Esophagus (tissue), 2 donors: ENCODE data around the gene HNRNPA1. TPM values are rescaled to one million over a fixed set of nuclear protein-coding genes. Genes with fewer than 3 reads are reported as not detected.

Source experiments
- H3K27ac ChIP-seq, 2 donors: one replicate each; pipeline ENCODE4 v1.5.1; 2013; ENCODE audit warnings: low read depth in 2 of 2, mild to moderate bottlenecking in 2 of 2, inconsistent platforms in 1 of 2, low read length in 1 of 2, moderate library complexity in 1 of 2
- H3K27me3 ChIP-seq, 2 donors: one replicate each; pipeline ENCODE4 v1.6.1; 2013; ENCODE audit warnings: low read length in 2 of 2, control low read depth in 1 of 2, mild to moderate bottlenecking in 1 of 2; ENCODE audit not compliant: insufficient read depth in 2 of 2, control insufficient read depth in 1 of 2
- H3K36me3 ChIP-seq, 2 donors: one replicate each; pipeline ENCODE4 v1.6.1; 2013; ENCODE audit warnings: low read length in 1 of 2; ENCODE audit not compliant: control insufficient read depth in 2 of 2, insufficient read depth in 2 of 2
- H3K4me1 ChIP-seq, 2 donors: one replicate each; pipeline ENCODE4 v1.6.1; 2013; ENCODE audit warnings: low read length in 1 of 2; ENCODE audit not compliant: control insufficient read depth in 2 of 2, insufficient read depth in 2 of 2
- H3K4me3 ChIP-seq, 2 donors: one replicate each; pipeline ENCODE4 v1.5.1; 2013; ENCODE audit warnings: low read length in 2 of 2, mild to moderate bottlenecking in 2 of 2, low read depth in 1 of 2, moderate library complexity in 1 of 2
- H3K9me3 ChIP-seq, 2 donors: one replicate each; pipeline ENCODE4 v1.6.1; 2013; ENCODE audit warnings: mild to moderate bottlenecking in 2 of 2, low read depth in 1 of 2, low read length in 1 of 2, moderate library complexity in 1 of 2; ENCODE audit not compliant: control insufficient read depth in 2 of 2, insufficient read depth in 1 of 2
- WGBS, 2 donors: extraction: QIAGEN DNeasy Blood & Tissue Kit; methylation state at CpG; one replicate each; pipeline ENCODE4 v1.1.7; 2013; 5-methylcytosine and 5-hydroxymethylcytosine counted together
- polyA plus RNA-seq, 2 donors: library from polyadenylated mRNA; stranded (reverse); fragments of 200-250 nt; gene quantifications; one replicate each; pipeline ENCODE4 v1.2.3, GENCODE V29; 2013
- donor health status: healthy with polysubstance abuse.
- donor health status: Bipolar disorder and iron deficiency.

Gene HNRNPA1
- polyA plus RNA-seq, 2 donors = 756 to 880 TPM

DNA sequence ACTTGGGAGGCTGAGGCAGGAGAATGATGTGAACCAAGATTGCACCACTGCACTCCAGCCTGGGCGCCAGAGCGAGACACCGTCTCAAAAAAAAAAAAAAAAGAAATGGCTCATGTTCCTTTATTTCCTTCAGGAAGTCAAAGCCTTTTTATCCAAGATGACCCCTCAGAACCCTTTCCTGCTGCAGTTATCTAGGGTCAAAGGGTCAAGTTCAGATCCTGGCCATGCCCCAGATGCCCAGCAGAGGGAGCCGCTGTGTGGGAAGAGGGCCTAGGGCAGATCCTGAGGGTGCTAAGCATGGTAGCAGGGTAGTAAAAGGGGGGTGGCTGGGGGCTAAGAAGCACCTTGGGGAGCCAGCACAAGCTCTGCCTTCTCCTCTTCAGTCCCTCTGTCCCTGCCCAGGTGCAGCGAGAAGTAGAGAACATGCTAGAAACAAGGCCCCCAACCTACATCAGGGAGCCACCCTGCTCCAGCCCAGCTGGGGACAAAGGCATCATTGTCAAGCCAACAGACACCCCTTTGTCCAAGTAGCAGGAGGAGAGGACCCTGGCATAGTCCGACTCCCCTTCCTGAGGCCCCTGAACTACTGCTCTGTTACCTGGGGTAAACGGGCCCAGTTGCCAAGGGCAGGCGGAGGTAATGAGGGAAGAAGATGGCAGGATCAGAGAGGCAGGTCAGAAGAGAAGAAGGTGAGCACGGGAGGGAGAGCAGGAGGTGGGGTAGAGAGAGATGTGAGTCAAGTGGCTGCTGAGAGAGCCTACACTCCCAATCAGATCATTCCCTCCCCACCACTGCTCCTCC is 13.8 kb downstream of the HNRNPA1 start:
- no peaks in the 10 kb centered on the region for H3K27me3 ChIP-seq
- no peaks in the 10 kb centered on the region for H3K36me3 ChIP-seq
- no peak overlapping the region for H3K27ac ChIP-seq
- H3K4me3 ChIP-seq = no peak overlapping the region
- no peaks in the 10 kb centered on the region for H3K4me1 ChIP-seq
- H3K9me3 ChIP-seq = no peaks in the 10 kb centered on the region
- 58 to 70% methylated on average over 9 of the region's 9 CpGs for WGBS, 2 donors

DNA sequence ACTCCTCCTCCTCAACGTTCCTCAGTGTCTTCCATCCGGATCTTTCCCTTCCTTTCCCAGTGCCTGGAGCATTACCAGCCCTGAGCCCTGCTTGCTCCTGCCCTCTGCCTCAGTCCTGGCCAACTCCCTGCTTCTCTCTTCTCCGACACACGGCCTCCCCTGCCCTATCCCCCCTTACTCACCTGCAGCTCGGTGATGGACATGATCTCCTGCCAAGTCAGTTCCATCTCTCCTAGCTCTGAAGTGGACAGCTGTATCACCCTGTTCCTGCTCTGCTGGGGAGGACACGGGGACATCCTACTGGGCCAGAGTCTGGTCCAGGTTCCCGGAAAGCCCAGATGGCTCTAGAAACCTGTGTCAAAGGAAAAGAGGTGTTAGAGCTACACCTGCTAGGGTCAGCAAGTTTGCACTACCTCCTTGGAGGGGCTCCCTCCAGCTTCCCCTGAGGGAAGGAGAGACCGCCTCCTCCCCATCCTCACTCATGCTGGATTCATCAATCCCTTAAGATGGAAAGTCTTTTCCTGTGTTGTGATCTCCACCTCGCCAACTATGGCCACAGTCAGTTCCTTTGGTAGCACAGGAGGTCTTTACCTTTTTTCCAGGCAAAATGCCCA is 14.5 kb downstream of the HNRNPA1 start:
- Histone ChIP-seq H3K4me3 (no peak overlapping the region), H3K36me3 (no peaks in the 10 kb centered on the region), H3K4me1 (no peaks in the 10 kb centered on the region), H3K9me3 (no peaks in the 10 kb centered on the region), H3K27ac (no peak overlapping the region), H3K27me3 (no peaks in the 10 kb centered on the region)
- WGBS, 2 donors = 77 to 93% methylated on average over 7 to 9 of the region's 9 CpGs

DNA sequence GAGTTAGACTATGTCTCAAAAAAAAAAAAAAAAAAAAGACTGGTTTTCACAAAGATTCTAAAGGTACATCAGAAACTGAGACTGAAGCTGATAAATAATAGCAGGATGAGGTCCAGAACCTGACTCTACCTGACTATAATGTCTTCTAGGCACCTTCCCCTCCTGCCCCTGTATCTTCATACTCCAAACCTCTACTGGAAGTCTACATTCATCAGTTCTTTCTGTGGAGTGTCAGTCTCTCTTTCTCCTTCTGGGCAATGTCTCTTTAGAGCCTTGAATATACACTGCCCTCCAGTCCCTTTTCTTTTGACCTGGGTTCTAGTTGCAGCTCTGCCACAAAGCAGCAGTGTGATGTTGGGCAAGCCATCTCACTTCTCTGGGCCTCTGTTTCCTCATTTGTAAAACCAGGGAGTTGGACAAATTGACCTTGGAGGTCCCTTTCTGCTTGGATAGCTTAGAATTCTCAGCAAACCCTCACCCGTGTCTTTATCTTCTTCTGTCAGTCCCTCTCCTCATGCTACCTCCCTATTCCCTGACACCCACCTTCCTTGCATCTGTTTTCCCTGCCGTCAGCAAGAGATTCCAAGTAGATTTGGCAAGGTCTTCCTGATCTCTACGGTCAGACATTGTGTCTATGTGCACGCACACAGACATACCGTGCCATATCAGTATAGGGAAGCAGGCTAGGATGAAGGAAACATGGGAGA is 16.0 kb downstream of the HNRNPA1 start:
- Histone ChIP-seq H3K4me1 (peaks cover 0 to 3% of the 10 kb centered on the region in 2 donors), H3K9me3 (no peaks in the 10 kb centered on the region), H3K27me3 (no peaks in the 10 kb centered on the region), H3K27ac (no peak overlapping the region), H3K4me3 (no peak overlapping the region), H3K36me3 (no peaks in the 10 kb centered on the region)
- 83 to 87% methylated on average over 5 of the region's 5 CpGs for WGBS, 2 donors

DNA sequence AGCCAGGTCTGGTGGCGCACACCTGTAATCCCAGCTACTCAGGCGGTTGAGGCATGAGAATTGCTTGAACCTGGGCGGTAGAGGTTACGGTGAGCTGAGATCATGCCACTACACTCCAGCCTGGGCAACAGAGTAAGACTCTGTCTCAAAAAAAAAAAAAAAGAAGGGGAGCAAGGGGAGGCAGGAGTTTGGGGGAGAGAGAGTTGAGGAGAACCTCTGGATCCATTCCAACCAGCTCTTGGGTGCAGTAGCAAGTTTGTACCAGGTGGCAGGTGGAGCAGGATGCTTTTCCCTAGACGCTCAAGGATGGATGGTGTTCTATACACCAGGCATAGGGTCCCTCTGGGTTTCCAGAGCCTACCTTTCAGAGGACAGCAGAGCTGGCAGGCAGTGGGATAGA is 18.4 kb downstream of the HNRNPA1 start:
- peaks cover 0 to 3% of the 10 kb centered on the region in 2 donors for H3K4me1 ChIP-seq
- 85 to 90% methylated on average over 5 of the region's 5 CpGs for WGBS, 2 donors
- H3K36me3 ChIP-seq = no peaks in the 10 kb centered on the region
- no peak overlapping the region for H3K27ac ChIP-seq
- H3K27me3 ChIP-seq = no peaks in the 10 kb centered on the region
- no peak overlapping the region for H3K4me3 ChIP-seq
- H3K9me3 ChIP-seq = no peaks in the 10 kb centered on the region

DNA sequence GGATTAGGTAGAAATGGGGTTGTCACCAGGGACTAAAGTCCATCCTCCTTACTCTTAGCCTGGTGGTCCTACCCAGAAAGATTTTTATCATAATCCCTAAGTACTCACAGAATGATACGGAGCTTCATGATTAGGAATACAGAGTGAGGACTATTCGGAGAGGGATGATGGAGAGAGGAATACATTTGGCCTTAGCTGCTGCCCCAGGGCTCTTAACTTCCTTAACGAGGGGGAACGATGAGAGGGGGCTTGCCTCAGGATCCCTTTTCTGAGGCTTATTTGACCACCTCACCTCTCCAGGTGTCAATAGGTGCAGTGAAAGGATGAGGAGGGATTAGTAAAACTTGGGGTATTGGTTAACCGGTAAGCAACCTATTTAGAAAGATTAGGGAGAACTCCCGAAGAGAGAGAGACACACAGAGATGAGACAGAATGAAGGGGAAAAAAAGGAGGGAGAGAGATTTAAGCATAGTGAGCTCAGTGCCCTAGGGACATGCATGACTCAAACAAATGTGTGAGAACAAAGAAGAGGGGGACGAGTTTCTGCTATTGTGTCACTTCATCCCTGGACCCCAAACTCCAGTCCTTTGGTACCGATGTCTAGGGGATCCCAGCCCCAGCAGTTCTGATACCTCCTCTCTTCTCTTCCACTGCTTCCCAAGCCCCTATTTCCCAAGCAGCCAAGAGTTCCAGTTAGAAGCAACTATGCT is 19.1 kb downstream of the HNRNPA1 start:
- H3K4me3 ChIP-seq = no peak overlapping the region
- H3K4me1 ChIP-seq = peaks cover 5 to 7% of the 10 kb centered on the region in 2 donors
- no peaks in the 10 kb centered on the region for H3K27me3 ChIP-seq
- H3K27ac ChIP-seq = no peak overlapping the region
- no peaks in the 10 kb centered on the region for H3K9me3 ChIP-seq
- no peaks in the 10 kb centered on the region for H3K36me3 ChIP-seq
- WGBS, 2 donors = 51 to 57% methylated on average over 8 of the region's 8 CpGs

DNA sequence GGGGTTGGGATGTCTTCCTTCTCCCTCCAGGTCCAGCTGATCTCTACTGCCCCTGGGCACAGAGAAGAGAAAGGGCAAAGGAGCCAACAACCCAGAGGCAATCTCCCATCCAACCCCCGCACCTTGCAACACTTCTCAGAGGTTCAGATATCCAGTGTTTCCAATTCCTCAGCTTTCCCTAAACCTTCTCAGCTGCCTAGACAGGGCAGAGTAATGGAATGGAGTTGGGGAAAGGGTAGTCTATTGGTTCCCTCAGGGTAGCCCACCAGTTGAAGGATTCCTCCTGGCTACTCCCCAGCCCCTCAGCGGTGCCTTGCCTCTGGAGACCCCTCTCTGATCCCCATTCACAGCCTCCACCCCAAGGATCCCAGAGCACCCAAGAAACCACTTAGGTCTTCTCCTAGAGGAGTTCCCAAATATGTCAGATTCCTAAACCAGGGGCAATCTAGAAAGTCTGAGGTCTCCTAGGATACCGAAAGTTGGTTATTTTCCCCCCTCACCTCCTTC is 19.8 kb downstream of the HNRNPA1 start:
- H3K27me3 ChIP-seq = no peaks in the 10 kb centered on the region
- WGBS, 2 donors = 43 to 49% methylated on average over 3 of the region's 3 CpGs
- H3K36me3 ChIP-seq = no peaks in the 10 kb centered on the region
- H3K27ac ChIP-seq = no peak overlapping the region
- H3K4me1 ChIP-seq = peaks cover 5 to 7% of the 10 kb centered on the region in 2 donors
- no peak overlapping the region for H3K4me3 ChIP-seq
- H3K9me3 ChIP-seq = no peaks in the 10 kb centered on the region

DNA sequence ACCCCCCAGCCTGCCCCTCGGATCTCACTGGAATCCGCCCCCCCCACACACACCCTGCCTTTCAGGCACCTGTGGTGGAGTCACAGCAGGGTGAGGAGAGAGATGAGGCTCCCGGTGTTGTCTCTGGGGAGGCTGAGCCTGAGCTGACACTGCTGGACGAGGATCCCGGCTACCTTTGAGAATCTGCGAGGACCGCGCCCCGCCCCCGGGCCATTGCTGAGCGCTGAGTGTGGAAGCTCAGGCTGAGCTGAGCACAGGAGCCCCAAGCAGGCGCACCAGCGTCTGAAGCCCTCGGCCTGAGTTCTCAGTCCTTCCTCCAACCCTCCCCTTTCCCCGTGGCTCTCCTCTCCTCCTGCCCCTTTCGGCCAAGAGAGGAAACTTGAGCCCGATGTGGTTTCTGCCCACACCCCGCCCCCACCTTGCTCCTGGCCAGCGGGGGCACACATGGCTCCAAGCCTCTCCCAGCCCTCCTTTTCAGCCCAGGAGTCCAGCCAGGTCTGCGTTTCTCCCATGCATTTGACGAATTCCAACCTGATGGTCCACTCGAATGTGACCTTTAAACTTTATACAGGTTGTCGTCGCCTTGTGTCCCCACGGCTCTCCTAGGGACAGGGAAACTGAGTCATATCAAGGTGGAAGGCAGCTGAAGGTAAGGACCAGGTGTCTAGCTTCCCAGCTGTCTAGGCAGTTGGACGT is 20.4 kb downstream of the HNRNPA1 start, which contains the start of gene NFE2:
TSS of gene NFE2 (minus strand) at position 284 of the 696 bp plus-strand sequence. CDS start 5,767 bp downstream, outside the sequence.
- Histone ChIP-seq H3K27ac (peak within 1 kb of the TSS in 1 of 2 donors; percentile 3), H3K4me3 (no peak within 1 kb of the TSS), H3K27me3 (no peaks in the 10 kb centered on the region), H3K4me1 (peaks cover 5 to 7% of the 10 kb centered on the region in 2 donors), H3K36me3 (no peaks in the 10 kb centered on the region), H3K9me3 (no peaks in the 10 kb centered on the region)
- 5 to 10% methylated on average over 25 to 26 of the region's 26 CpGs for WGBS, 2 donors

DNA sequence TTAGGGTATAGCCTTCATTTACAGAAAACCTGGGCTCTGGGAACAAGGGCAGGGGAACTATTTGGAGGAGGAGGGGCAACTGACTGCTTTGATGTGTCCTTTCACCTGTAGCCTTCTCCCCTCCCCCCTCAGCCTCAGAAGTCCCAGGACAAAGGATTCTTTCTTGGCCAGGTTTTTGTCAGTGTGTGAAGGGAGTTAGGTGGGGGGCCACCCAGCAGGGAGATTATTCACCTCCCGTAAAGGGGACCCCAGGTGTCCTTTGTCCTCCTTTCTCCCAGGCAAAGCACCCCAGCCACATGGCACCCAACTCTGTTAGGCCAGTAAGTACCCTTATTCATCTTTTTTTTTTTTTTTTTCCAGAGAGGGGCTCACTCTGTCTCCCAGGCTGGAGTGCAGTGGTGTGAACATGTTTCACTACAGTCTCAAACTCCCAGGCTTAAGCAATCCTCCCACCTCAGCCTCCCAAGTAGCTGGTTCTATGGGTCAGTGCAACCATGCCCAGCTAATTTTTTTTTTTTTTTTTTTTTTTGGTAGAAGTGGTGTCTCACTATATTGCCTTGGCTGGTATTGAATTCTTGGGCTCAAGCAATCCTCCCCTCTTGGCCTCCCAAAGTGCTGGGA is 21.0 kb downstream of the HNRNPA1 start:
- Histone ChIP-seq H3K27me3 (no peaks in the 10 kb centered on the region), H3K4me3 (no peak overlapping the region)
- WGBS, 2 donors = 73 to 76% methylated on average over 1 of the region's 1 CpG

More for the DNA sequence above, 21.0 kb downstream of the HNRNPA1 start:
- Histone ChIP-seq H3K9me3 (no peaks in the 10 kb centered on the region), H3K4me1 (peaks cover 5 to 7% of the 10 kb centered on the region in 2 donors), H3K36me3 (no peaks in the 10 kb centered on the region), H3K27ac (no peak overlapping the region)
